Heart right ventricle (tissue), 16 donors: Measurements from ENCODE around the gene GRPEL2. TPM values are rescaled to one million over a fixed set of nuclear protein-coding genes. Genes with fewer than 3 reads are reported as not detected.
A peak's percentile ranks its signal among the peaks of the same experiment; 100 is the strongest.

Source experiments
- ATAC-seq, 8 donors: fragments of 200-7000 bp; cut with Tn5 transposase; one replicate each; pipeline ENCODE4 v1.9.1; 2020; ENCODE audit warnings: mild to moderate bottlenecking in 8 of 8, moderate library complexity in 8 of 8, moderate number of reproducible peaks in 1 of 8
- DNase-seq, 2 donors: peaks; one replicate each; pipeline ENCODE4 v3.0.0-alpha.2; 2020
- H3K27ac ChIP-seq, 10 donors: fragments of 200-600 bp; sonication (generic) in 2 of 10; one replicate each; pipeline versions ENCODE4 v1.5.0 to v1.8.0; 2020 to 2022; ENCODE audit warnings: mild to moderate bottlenecking in 3 of 10
- H3K27me3 ChIP-seq, 7 donors: fragments of 200-600 bp; one replicate each; pipeline ENCODE4 v1.8.0; 2021 to 2022; ENCODE audit warnings: mild to moderate bottlenecking in 2 of 7
- H3K36me3 ChIP-seq, 9 donors: fragments of 200-600 bp; sonication (generic) in 1 of 9; one replicate each; pipeline versions ENCODE4 v1.5.0 to v1.8.0; 2020 to 2022; ENCODE audit warnings: mild to moderate bottlenecking in 2 of 9
- H3K4me1 ChIP-seq, 9 donors: fragments of 200-600 bp; sonication (generic) in 1 of 9; one replicate each; pipeline versions ENCODE4 v1.5.0 to v1.8.0; 2020 to 2022; ENCODE audit warnings: mild to moderate bottlenecking in 4 of 9
- H3K4me3 ChIP-seq, 10 donors: fragments of 200-600 bp; sonication (generic) in 2 of 10; one replicate each; pipeline versions ENCODE4 v1.5.0 to v1.8.0; 2020 to 2022; ENCODE audit warnings: mild to moderate bottlenecking in 7 of 10, moderate library complexity in 2 of 10
- H3K9me3 ChIP-seq, 11 donors: fragments of 200-600 bp in 10 of 11; sonication (generic) in 2 of 11; one replicate each; pipeline versions ENCODE4 v1.5.0 to v1.8.0; 2013 to 2022; ENCODE audit warnings: mild to moderate bottlenecking in 2 of 11, control low read depth in 1 of 11, moderate library complexity in 1 of 11
- CTCF ChIP-seq, 9 donors: fragments of 200-600 bp; sonication (generic) in 2 of 9; IDR thresholded peaks; one replicate each; pipeline versions ENCODE4 v1.5.0 to v1.8.0; 2021 to 2022; ENCODE audit warnings: antibody characterized with exemption in 9 of 9, mild to moderate bottlenecking in 5 of 9, moderate library complexity in 1 of 9
- WGBS, 2 donors: extraction: QIAGEN DNeasy Blood & Tissue Kit; methylation state at CpG; one replicate each; pipeline ENCODE4 v1.1.7; 2013; ENCODE audit warnings: inconsistent platforms in 1 of 2; 5-methylcytosine and 5-hydroxymethylcytosine counted together
- intact Hi-C, 10 donors: fragments of 100-400 bp; cut with DNase I; formaldehyde crosslinking; loops; one replicate each; pipeline versions ENCODE4 v1.11.1 to v1.14.2; 2022
- polyA plus RNA-seq, 2 donors: library from polyadenylated mRNA; stranded (reverse); fragments of 200-250 nt; gene quantifications; one replicate each; pipeline ENCODE4 v1.2.3, GENCODE V29; 2013
- total RNA-seq, 10 donors: library from RNA; stranded (reverse); fragmentation: NEBNext Ultra II Directional in 3 of 10; extraction: Animal tissue kit (Norgen Biotek cat#: 25700) in 3 of 10; gene quantifications; one replicate each; pipeline versions ENCODE4 v1.2.1 to v1.2.4, GENCODE V29; 2021 to 2023
- donor health status: Arrhythmogenic right ventricular cardiomyopathy.
- donor health status: ischemic (EF 13 %, LVEDD 7.1; RV severe dilation, severe dysfunction).
- donor health status: healthy with polysubstance abuse.
- donor health status: DM: no; HTN: yes; CAD: no.
- donor health status: DM: no; HTN: no; CAD: no.
- donor health status: ischemic (EF 25% LVEDD 6.9; RV normal size, moderate dysfunction).
- donor health status: ischemic (EF 25% LVEDD 5.7; RV mildly dilated, moderate dysfunction).
- donor health status: healthy.
- donor health status: DM: yes; HTN: yes; CAD: no.
- donor health status: Ischemic cardiomyopathy.
- donor health status: ischemic (EF 35%, LVEDD 5.7; RV mildly dilated, moderate dysfunction).
- donor health status: nonischemic (EF 11% LVEDD 7.7; RV severe dilation, severe dysfunction).
- donor health status: DM: yes; HTN: yes; CAD: no.
- donor health status: PGD.
- donor health status: ischemic (EF 29% LVEDD 5.4; RV normal size, mild dysfunction).
- donor health status: nonischemic (EF 23%, LVEDD 6.1; RV moderate dilation, normal function).

Gene GRPEL2
- total and polyA plus RNA-seq, 12 donors = 4.8 to 13.4 (median 9.9) TPM

GRCh38 chr5:149328177-149328576 lies 17.1 kb upstream of the GRPEL2 start:
- DNase-seq (no peak), ATAC-seq (no peak)
- no peak overlapping the region for H3K27ac ChIP-seq
- H3K27me3 ChIP-seq = no peaks in the 10 kb centered on the region
- intact Hi-C loops = no loop called here
- peaks cover 0 to 22% (median 6%) of the 10 kb centered on the region in 9 donors for H3K4me1 ChIP-seq
- H3K4me3 ChIP-seq = no peak overlapping the region
- 94 to 96% methylated on average over 5 of the region's 5 CpGs for WGBS, 2 donors
- H3K9me3 ChIP-seq = no peaks in the 10 kb centered on the region
- no peak for TF ChIP-seq CTCF (IDR thresholded peaks at IDR 0.05)
- peaks cover 0 to 100% (median 57%) of the 10 kb centered on the region in 9 donors for H3K36me3 ChIP-seq

- ATAC-seq (peak in 3 of 8 donors; percentile 30 to 70 (median 35)), DNase-seq (no peak)
- H3K27ac ChIP-seq = peak overlapping the region in 3 of 10 donors; percentile 25 to 26 (median 26)
- no peak overlapping the region for H3K4me3 ChIP-seq
- TF ChIP-seq CTCF (IDR thresholded peaks at IDR 0.05) = no peak
- intact Hi-C loops = no loop called here
- H3K36me3 ChIP-seq = peaks cover 0 to 100% (median 73%) of the 10 kb centered on the region in 9 donors
- H3K9me3 ChIP-seq = no peaks in the 10 kb centered on the region
- WGBS, 2 donors = 72 to 76% methylated on average over 2 of the region's 2 CpGs
- H3K27me3 ChIP-seq = no peaks in the 10 kb centered on the region
- H3K4me1 ChIP-seq = peaks cover 0 to 8% (median 0%) of the 10 kb centered on the region in 9 donors
Measured at GRCh38 chr5:149333711-149334443, 11.4 kb upstream of the GRPEL2 start.

- H3K9me3 ChIP-seq = no peaks in the 10 kb centered on the region
- TF ChIP-seq CTCF (IDR thresholded peaks at IDR 0.05) = no peak
- intact Hi-C loops = no loop called here
- peaks cover 0 to 8% (median 0%) of the 10 kb centered on the region in 9 donors for H3K4me1 ChIP-seq
- H3K36me3 ChIP-seq = peaks cover 0 to 100% (median 71%) of the 10 kb centered on the region in 9 donors
- H3K27ac ChIP-seq = no peak overlapping the region
- no peaks in the 10 kb centered on the region for H3K27me3 ChIP-seq
- ATAC-seq = no peak
- DNase-seq = no peak
- WGBS, 2 donors = 93 to 98% methylated on average over 4 of the region's 4 CpGs
- H3K4me3 ChIP-seq = no peak overlapping the region
Measured at GRCh38 chr5:149337736-149338135, 7.6 kb upstream of the GRPEL2 start.

GRCh38 chr5:149338364-149338763 lies 6.9 kb upstream of the GRPEL2 start:
- 79 to 83% methylated on average over 1 of the region's 1 CpG for WGBS, 2 donors
- ATAC-seq (peak in 1 of 8 donors; percentile 45), DNase-seq (no peak)
- peaks cover 0 to 7% (median 0%) of the 10 kb centered on the region in 9 donors for H3K4me1 ChIP-seq
- no peaks in the 10 kb centered on the region for H3K27me3 ChIP-seq
- no peaks in the 10 kb centered on the region for H3K9me3 ChIP-seq
- no peak for TF ChIP-seq CTCF (IDR thresholded peaks at IDR 0.05)
- peaks cover 0 to 96% (median 67%) of the 10 kb centered on the region in 9 donors for H3K36me3 ChIP-seq
- H3K4me3 ChIP-seq = no peak overlapping the region
- no peak overlapping the region for H3K27ac ChIP-seq
- intact Hi-C loops = no loop called here
